ENCODE data around the gene VPREB3. TPM values are rescaled to one million over a fixed set of nuclear protein-coding genes. Genes with fewer than 3 reads are reported as not detected.

Gene VPREB3
- polyA plus RNA-seq, 1 experiment = 0.21 TPM

DNA sequence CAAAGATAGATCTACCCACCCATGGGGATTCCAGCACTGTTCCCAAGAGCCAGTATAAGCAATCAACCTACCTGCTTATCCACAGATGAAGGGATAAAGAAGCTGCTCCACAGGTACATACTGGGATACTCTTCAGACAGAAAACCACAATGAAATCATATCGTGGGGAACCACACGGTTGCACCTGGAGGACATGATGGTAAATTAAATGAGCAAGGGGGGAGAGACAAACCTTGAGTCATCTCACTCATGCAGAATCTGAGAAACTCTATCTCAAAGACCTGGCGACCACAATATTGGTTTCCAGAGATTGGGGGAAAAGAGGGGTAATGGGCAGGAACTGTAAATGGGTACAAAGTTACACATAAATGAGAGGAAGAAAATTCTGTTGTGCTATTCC lies 48.9 kb downstream of the VPREB3 start:
- no peak for DNase-seq (ENCODE audit: low read depth)
- H3K27me3 ChIP-seq (ENCODE audit: control insufficient read depth, insufficient read depth, low read length) = no peaks in the 10 kb centered on the region
- ChIA-PET POLR2A (no interaction called here), CTCF (no interaction called here)
- H3K36me3 ChIP-seq (ENCODE audit: control insufficient read depth, insufficient read depth, low read length) = peaks cover 5% of the 10 kb centered on the region
- no peak for TF ChIP-seq CTCF (IDR thresholded peaks at IDR 0.05; ENCODE audit: insufficient read depth, low read depth, low read length)
- H3K4me3 ChIP-seq (ENCODE audit: low read depth, low read length) = no peak overlapping the region

GRCh38 chr22:23704829-23705228 lies 49.4 kb downstream of the VPREB3 start:
- no peak for DNase-seq (ENCODE audit: low read depth)
- ChIA-PET POLR2A (no interaction called here), CTCF (no interaction called here)
- Histone ChIP-seq H3K27me3 (ENCODE audit: control insufficient read depth, insufficient read depth, low read length) (no peaks in the 10 kb centered on the region), H3K4me3 (ENCODE audit: low read depth, low read length) (no peak overlapping the region), H3K36me3 (ENCODE audit: control insufficient read depth, insufficient read depth, low read length) (peaks cover 7% of the 10 kb centered on the region)
- no peak for TF ChIP-seq CTCF (IDR thresholded peaks at IDR 0.05; ENCODE audit: insufficient read depth, low read depth, low read length)

DNA sequence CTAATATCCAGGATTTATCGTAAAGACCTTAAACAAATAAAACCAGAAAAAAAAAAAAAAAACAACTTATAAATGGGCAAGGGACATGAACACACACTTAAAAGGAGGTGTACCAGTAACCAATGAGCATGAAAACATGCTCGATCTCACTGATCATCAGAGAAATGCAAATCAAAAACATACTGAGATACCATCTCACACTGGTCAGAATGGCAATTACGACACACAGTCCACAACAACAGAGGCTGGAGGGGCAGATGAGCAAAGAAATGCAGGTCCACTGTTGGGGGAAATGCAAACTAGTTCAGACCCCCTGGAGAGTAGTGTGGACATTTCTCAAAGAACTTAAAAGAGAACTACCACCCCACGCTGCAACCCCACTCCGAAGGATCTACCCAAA lies 50.2 kb downstream of the VPREB3 start:
- ChIA-PET CTCF (interaction anchor here (0.8 kb wide), 1 partner anchor 10 kb away, joined by 3 read pairs; no protein-coding TSS in a partner anchor), POLR2A (no interaction called here)
- Histone ChIP-seq H3K27me3 (ENCODE audit: control insufficient read depth, insufficient read depth, low read length) (no peaks in the 10 kb centered on the region), H3K36me3 (ENCODE audit: control insufficient read depth, insufficient read depth, low read length) (peaks cover 7% of the 10 kb centered on the region), H3K4me3 (ENCODE audit: low read depth, low read length) (no peak overlapping the region)
- no peak for DNase-seq (ENCODE audit: low read depth)
- TF ChIP-seq CTCF (IDR thresholded peaks at IDR 0.05; ENCODE audit: insufficient read depth, low read depth, low read length) = no peak

Other genes with a start within 250 kb of the VPREB3 start
- gene IGLL1, start 174.1 kb downstream of the VPREB3 start, polyA plus RNA-seq (2011; rRNA removed) = not detected in 2 replicates
- not detected in 2 replicates for gene DRICH1, start 122.1 kb downstream of the VPREB3 start, polyA plus RNA-seq (2011; rRNA removed)
- gene RGL4, start 63.4 kb downstream of the VPREB3 start, polyA plus RNA-seq (2011; rRNA removed) = not detected in 2 replicates
- gene ZNF70, start 3.3 kb downstream of the VPREB3 start, polyA plus RNA-seq (2011; rRNA removed) = 1.4 TPM in 2 replicates
- 2.6 and 4.0 TPM in 2 replicates for gene C22orf15, start 8.6 kb upstream of the VPREB3 start, polyA plus RNA-seq (2011; rRNA removed)
- gene CHCHD10, start 13.5 kb upstream of the VPREB3 start, polyA plus RNA-seq (2011; rRNA removed) = 22.1 and 22.5 TPM in 2 replicates
- 14.5 and 38.1 TPM in 2 replicates for gene MMP11, start 18.4 kb upstream of the VPREB3 start, polyA plus RNA-seq (2011; rRNA removed)
- gene SMARCB1, start 32.5 kb upstream of the VPREB3 start, polyA plus RNA-seq (2011; rRNA removed) = 136 and 174 TPM in 2 replicates
- gene DERL3, start 84.6 kb upstream of the VPREB3 start, polyA plus RNA-seq (2011; rRNA removed) = 0.47 and 0.71 TPM in 2 replicates
- gene SLC2A11, start 103.5 kb upstream of the VPREB3 start, polyA plus RNA-seq (2011; rRNA removed) = 9.6 and 14.7 TPM in 2 replicates
- gene MIF, start 140.0 kb upstream of the VPREB3 start, polyA plus RNA-seq (2011; rRNA removed) = 202 and 246 TPM in 2 replicates
- gene GSTT2B, start 206.8 kb upstream of the VPREB3 start, polyA plus RNA-seq (2011; rRNA removed) = 3.6 and 5.9 TPM in 2 replicates
- gene DDTL, start 212.5 kb upstream of the VPREB3 start, polyA plus RNA-seq (2011; rRNA removed) = 0.06 TPM in 1 of 2 replicates, not detected in the other
- 79.5 and 87.3 TPM in 2 replicates for gene DDT, start 220.0 kb upstream of the VPREB3 start, polyA plus RNA-seq (2011; rRNA removed)
- 0.16 and 0.23 TPM in 2 replicates for gene GSTT2, start 225.7 kb upstream of the VPREB3 start, polyA plus RNA-seq (2011; rRNA removed)

Measured in BJ (cell line).